ENCODE measurements around the gene FKBP6.
"Not testable (repeated sequence)": the region's sequence is repeated elsewhere in the genome, so short reads cannot be mapped to it uniquely, and the experiment has no call there.

FKBP6 gene

GRCh38 chr7:73358590-73359275 is 30.8 kb downstream of the FKBP6 start:
- DNase-seq (ENCODE audit: low spot score) = no peak

DNA sequence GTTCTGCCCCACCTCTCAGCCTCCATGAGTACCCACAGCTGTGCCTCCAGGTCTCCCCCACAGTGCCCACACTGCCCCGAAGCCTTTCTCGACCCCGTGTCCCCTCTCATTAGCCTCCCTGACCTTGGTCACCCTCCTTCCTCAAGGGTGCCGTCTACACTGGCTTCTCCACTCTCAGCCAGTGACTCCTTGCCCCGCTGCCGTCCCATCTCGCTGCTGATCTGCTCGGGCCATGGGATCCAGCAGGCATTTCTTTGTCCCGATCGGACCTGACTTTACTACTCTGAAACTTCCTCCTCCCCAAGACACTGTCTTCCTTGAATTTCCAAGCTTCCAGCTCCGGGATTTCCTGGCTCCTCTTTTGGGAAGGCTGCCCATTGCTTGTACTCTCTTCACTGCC is 31.3 kb downstream of the FKBP6 start:
- DNase-seq (ENCODE audit: low spot score) = no peak

DNA sequence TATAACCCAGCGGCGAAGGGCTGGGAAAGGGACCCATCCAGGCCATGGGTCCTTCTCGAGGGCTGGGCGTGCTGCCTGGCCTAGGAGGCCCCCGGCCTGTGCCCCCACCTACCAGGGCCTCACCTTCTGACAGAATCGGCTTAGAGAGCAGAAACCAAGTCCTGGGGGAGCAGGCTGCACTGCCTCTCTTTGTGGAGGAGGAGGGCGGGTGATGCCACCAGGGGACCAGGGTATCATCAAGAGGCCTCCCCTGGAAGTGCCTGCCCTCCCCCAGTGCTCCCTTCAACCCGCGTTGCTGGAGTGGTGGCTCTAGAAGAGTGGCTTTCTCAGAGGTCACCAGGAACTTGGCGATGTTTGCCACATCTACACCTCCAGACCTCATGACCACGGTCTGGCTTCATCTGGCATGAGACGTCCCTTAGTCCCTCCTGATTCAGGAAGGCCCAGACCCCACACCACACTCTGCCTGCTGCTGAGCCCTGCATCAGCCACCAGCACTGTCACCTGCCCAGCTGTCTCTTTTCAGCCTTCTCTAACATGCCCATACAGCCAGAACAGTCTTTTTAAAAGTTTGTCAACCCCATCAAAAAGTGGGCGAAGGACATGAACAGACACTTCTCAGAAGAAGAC is 31.9 kb downstream of the FKBP6 start:
- no peak for DNase-seq (ENCODE audit: low spot score)

DNA sequence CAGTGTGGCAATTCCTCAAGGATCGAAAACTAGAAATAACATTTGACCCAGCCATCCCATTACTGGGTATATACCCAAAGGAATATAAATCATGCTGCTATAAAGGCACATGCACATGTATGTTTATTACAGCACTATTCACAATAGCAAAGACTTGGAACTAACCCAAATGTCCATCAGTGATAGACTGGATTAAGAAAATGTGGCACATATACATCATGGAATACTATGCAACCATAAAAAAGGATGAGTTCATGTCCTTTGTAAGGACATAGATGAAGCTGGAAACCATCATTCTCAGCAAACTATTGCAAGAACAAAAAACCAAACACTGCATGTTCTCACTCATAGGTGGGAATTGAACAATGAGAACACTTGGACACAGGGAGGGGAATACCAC is 32.6 kb downstream of the FKBP6 start:
- DNase-seq (ENCODE audit: low spot score) = not testable (repeated sequence)

DNA sequence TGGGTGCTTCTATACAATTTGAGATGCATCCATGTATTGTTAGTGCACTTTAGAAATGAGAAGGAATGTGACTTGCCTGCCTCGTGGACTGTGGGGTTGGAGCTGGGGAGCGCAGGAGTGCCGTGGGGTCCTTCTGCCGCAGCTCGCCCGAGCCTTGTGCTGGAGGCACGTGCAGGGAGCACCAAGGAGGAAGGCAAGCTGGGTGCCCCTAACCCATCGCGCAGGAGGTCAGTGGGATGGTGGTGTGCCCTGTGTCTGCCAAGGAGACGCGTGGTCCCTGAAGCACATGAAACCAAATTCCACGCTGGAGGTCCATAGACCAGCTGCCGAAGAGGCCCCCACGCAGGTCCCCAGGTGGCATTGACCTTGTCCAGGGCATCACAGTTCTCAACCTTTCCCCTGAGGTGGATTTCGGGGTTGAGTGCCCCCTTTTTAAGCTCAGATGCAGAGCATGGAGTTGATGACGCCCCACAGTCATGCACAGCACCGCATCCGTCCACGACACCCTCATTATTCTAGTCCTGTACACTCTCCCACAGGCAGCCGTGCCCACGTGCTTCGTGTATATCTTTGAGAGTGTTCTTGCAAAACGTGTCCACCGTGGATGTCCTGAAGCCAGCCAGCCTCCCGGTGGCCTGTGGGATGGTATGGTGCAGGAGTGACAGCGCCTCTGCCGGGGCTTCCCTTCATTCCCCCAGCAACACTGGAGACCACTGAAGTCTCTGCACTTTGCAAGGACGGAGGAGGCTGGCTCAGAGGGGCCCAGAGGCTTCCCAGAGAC is 35.5 kb downstream of the FKBP6 start:
- no peak for DNase-seq (ENCODE audit: low spot score)

DNA sequence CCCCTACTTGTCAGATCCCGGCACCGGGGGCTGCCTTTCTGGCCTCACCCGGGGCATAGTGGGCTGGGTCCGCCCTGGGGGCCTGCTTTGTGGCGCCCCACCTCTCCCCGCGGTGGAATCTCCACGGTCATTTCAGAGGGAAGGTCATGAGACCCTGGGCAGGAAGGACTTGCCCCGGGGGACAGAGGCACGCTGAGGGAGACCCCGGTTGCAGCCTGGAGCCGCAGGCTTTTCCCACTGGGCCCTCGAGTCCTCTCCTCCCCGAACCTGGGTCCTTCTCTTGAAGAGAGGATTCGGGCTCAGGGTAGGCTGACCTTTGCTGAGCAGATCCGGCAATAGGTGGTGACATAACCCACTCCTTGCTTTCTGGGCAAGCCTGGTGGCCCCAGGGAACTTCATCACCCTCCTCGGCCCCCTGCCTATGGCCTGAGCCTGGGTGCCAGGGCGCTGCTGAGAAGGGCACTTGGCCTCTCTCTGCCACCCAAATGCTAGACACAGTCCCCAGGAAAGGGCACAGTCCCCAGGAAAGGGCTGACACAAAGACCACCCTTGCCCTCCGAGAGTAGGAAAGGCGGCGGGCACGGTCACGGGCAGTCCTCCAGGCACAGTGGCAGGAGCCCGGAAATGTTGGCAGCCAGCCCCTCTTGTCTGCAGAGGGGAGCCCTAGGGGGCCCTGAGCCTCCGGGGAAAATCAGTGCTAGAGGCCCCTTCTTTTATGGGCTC is 36.2 kb downstream of the FKBP6 start:
- no peak for DNase-seq (ENCODE audit: low spot score)

DNA sequence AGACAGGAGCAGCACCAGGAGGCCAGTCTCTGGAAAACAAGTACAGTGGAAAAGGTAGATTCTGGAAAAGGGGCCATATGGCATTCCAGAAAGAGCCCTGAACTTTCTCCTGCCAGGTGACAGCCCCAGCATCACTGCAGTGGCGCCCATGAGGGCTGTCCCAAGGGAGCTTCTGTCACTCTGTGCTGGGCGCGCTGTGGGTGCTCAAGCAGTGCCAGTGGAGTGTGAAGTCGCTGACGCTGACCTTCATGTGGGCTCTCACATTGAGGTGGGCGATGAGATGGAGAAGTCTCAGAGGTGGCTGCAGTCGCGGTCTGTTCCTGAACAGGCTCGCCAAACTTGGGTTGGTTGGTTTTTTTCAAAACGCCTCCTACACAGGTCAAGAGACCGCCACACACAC is 38.2 kb downstream of the FKBP6 start:
- DNase-seq (ENCODE audit: low spot score) = no peak

DNA sequence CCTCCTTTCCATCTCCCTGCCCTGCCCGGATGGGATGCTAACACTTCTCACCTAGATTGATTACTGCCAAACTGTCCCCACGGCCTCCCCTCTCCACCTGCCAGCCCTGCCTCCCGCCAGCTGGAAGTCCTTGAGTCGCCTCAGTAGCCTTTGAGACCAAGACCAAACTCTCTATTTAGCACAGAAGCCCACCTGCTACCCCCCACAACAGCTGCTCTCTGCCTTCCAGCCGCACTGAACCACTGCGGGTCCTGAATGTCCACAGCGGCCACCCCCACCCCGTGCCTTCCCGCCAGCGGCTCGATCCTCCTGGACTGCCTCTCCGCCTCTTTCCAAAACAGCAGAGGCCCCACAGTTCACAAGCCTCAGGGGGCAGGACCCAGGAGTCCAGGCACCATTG is 39.0 kb downstream of the FKBP6 start:
- DNase-seq (ENCODE audit: low spot score) = no peak

DNA sequence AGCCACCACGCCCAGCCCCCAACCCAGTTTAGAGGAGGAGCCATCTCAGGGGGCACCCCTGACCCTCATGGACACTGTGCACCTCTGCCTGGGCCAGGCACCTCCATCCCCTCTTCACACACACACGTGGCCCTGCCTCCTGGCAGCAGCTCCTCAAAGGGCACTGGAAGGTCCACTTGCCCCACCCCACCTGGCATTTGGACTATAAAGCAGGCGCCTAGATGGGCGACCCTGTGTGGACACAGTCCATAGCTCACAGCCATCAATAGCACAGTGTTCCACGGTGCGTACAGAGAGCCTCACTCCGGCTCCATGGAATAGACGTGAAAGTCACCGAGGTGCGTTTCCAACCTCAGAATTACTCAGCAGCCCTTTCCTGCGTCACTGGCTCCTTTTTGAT is 41.0 kb downstream of the FKBP6 start:
- no peak for DNase-seq (ENCODE audit: low spot score)

- DNase-seq (ENCODE audit: low spot score) = no peak
Observed at GRCh38 chr7:73369622-73370021, 41.7 kb downstream of the FKBP6 start.

- DNase-seq (ENCODE audit: low spot score) = no peak
Observed at GRCh38 chr7:73373741-73374140, 45.8 kb downstream of the FKBP6 start.

DNA sequence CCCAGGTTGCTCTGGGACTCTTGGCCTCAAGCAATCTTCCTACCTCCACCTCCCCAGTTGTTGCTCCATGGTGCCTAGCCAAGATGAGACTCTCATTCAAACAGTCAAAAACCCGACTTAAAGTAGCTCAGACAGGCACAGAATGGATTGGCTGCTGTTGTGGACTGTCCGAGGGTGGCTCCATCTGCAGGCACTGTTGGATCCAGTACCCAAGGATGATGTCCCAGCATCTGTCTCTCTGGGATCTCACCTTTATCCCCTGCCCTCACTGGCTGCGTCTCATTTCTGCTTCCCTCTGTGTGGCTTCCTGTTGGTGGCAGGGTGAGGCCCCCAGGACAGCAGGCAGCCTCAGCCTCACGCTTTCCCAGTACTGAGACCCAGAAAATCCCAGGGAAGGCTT is 48.3 kb downstream of the FKBP6 start:
- not testable (repeated sequence) for DNase-seq (ENCODE audit: low spot score)

DNA sequence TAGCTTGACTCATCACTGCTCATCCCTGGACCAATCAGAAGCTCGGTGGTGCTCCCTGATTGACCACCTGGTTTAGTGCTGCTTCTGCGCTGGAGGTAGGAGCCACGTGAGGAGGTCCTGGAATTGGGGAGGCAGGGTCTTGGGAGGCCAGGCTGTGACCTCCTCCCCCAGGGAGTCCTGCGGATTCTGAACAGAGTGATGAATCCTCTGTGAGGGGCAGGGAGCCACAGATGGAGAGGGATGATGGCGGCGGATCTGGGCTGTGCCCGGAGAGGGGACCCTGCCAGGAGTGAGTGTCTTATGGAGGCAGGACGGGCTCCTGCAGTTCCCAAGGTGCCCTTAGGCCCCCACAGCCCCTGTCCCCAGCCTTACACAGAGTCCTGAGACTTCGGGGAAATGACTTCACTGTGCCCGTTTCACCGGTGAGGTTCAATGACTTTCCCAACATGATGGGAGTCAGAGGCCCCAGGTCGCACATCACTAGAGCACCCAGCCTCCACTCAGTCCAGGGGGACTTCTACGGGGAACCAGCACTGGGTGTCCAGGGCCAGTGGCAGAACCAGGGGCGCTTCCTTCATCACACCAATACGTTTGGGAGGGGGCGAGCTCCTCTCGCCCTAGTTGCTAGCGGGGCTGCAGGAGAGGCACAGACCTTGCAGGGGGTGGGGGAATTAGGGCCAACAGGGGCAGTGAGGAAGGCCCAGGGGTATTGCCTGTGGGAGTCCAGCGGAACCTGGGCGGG is 48.9 kb downstream of the FKBP6 start:
- no peak for DNase-seq (ENCODE audit: low spot score)

DNA sequence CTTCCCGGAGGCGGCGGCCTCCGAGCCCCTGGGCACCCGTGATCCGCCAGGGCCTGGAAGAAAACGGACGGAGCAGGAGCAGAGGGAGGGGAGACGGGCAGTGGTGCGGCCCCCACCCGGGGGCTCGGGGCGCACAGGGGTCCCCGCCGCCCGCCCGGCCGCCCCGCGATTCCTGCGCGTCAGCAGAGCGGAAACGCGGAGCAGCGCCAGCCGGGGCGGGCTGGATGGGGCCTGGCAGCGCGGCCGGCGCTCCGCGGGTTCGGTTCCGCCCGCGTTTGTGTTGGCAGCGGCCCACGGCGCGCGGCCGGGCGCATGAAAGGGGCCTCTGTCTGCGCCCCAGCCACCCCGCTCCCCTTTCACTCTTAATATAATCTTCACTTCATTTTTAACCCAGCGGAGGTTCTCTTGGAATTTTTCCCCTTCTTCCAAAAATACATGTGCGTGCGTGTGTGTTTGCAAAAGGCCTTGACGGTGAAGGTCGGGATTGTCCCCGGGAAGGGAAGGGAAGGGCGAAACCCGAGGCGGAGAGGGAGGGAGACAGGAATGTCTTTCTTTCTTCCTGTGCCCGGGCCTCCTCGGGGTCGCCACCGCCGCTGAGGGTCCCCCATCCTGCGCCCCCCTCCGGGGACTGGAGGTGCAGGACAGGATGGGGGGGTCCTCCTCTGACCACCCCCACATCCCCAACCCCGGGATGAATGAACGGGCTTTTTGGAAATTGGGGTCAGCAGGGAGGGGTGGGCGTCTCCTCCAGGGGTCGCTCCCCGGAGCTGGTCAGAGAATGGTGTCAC is 49.6 kb downstream of the FKBP6 start:
- not testable (repeated sequence) for DNase-seq (ENCODE audit: low spot score)

DNA sequence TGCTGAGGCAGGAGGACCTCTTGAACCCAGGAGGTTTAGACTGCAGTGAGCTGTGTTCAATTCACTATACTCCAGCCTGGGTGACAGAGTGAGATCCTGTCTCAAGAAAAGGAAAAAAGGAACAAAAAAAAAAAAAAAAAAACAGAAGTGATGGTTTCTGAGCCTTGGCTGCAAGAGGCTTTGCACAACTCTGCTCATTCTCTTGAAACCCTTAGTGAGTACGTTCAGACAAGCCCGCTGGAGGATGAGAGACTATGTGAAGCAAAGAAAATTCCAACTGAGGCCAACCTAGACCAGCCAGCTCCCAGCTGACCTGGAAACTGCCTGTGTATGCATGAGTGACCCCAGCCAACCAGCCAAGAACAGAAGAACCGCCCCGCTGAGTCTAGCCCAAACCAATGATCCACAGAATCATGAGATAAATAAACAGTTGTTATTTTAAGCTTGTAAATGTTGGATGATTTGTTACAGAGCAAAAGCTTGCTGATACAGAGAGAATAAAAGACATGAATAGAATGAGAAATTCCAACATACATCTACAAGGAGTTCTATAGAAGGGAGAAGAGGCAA is 55.1 kb downstream of the FKBP6 start:
- no peak for DNase-seq (ENCODE audit: low spot score)

DNA sequence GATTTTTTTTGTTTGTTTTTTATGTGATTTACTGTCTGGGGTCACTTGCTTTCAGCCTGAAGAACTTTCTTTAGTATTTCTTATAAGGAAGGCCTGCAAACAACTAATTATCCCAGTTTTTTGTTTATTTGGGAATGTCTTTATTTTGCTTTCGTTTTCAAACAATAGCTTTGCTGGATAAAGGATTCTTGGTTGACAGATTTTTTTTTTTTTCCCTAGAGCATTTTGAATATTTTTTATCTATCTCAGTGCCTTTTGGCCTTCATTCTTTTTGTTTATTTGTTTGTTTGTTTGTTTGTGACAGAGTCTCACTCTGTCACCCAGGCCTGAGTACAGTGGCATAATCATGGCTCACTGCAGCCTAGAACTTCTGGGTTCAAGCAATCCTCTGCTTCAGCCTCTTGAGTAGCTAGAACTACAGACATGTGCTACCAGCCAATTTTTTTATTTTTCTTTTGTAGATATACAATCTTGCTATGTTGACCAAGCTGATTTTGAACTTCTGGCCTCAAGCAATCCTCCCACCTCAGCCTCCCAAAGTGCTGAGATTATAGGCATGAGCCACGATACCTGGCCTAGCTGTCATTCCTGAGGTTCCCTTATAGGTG is 59.4 kb downstream of the FKBP6 start:
- DNase-seq (ENCODE audit: low spot score) = no peak

DNA sequence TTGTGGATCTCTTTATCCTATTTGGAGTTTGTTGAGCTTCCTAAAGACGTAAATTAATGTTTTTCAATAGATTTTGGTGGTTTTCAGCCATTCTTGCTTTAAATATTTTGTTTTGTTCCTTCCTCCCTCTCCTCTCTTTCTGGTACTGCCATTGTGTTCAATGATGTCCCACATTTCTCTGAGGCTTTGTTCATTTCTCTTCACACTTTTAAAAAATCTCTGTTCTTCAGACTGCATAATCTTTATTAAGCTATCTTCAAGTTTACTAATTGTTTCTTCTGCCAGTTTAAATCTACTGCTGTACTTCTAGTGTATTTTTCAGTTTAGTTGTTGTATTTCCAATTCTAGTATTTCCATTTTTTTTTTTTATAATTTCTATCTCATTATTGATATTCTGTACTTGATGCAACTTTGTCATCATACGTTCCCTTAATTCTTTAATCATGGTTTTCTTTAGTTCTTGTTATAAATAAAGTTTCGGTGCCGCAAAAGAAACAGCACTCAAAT is 60.0 kb downstream of the FKBP6 start:
- DNase-seq (ENCODE audit: low spot score) = no peak

- DNase-seq (ENCODE audit: low spot score) = no peak
Observed at GRCh38 chr7:73391396-73391795, 63.4 kb downstream of the FKBP6 start.

DNA sequence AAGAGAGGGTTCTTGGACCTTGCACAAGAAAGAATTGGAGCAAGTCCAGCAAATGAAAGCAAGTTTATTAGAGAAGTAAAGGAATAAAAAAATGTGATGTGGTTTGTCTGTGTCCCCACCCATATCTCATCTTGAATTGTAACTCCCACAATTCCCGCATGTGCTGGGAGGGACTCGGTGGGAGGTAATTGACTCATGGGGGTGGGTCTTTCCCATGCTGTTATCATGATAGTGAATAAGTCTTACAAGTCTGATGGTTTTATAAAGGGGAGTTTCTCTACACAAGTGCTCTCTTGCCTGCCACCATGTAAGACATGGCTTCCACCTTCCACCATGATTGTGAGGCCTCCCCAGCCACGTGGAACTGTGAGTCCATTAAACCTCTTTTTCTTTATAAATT is 66.5 kb downstream of the FKBP6 start:
- DNase-seq (ENCODE audit: low spot score) = no peak

Measured in putamen (tissue), 1 donor.